ENCODE measurements around the gene MKX.

- no peak for TF ChIP-seq POLR2A (IDR thresholded peaks at IDR 0.05)
- TF ChIP-seq CTCF (IDR thresholded peaks at IDR 0.05) = no peak
Observed at GRCh38 chr10:27678166-27678565, 67.5 kb downstream of the MKX start.
